DMS114 treated with DMSO at 0.1 percent for 48 hours (cell line): ENCODE measurements around the gene ANKRD66.
A peak's percentile ranks its signal among the peaks of the same experiment; 100 is the strongest.
"Not testable (repeated sequence)": the region's sequence is repeated elsewhere in the genome, so short reads cannot be mapped to it uniquely, and the experiment has no call there.

Experiments used
- DNase-seq: peaks from one replicate; lab custom pipeline; 2025; ENCODE audit not compliant: unreplicated experiment; lab: John Stamatoyannopoulos, UW

The ANKRD66 gene

GRCh38 chr6:46751658-46752057 is 4.9 kb downstream of the ANKRD66 start:
- no peak for DNase-seq

- DNase-seq, result no peak
Observed at GRCh38 chr6:46755865-46756264, 9.1 kb downstream of the ANKRD66 start.

GRCh38 chr6:46756469-46757213 is 9.9 kb downstream of the ANKRD66 start:
- no peak for DNase-seq

- DNase-seq, result no peak
Observed at GRCh38 chr6:46757214-46757596, 10.5 kb downstream of the ANKRD66 start.

- no peak for DNase-seq
Observed at GRCh38 chr6:46758960-46759753, 12.4 kb downstream of the ANKRD66 start.

GRCh38 chr6:46760925-46761324 is 14.2 kb downstream of the ANKRD66 start:
- no peak for DNase-seq

GRCh38 chr6:46763466-46763865 is 16.7 kb downstream of the ANKRD66 start:
- DNase-seq, result no peak

- DNase-seq, result not testable (repeated sequence)
Observed at GRCh38 chr6:46764280-46764679, 17.5 kb downstream of the ANKRD66 start.

GRCh38 chr6:46764961-46765360 is 18.2 kb downstream of the ANKRD66 start:
- DNase-seq, result no peak

GRCh38 chr6:46772016-46772415 is 25.3 kb downstream of the ANKRD66 start:
- no peak for DNase-seq

- no peak for DNase-seq
Observed at GRCh38 chr6:46772762-46773161, 26.0 kb downstream of the ANKRD66 start.

- DNase-seq, result no peak
Observed at GRCh38 chr6:46773201-46773855, 26.6 kb downstream of the ANKRD66 start.

GRCh38 chr6:46774736-46775135 is 28.0 kb downstream of the ANKRD66 start:
- not testable (repeated sequence) for DNase-seq

GRCh38 chr6:46776070-46776712 is 29.5 kb downstream of the ANKRD66 start:
- no peak for DNase-seq

- no peak for DNase-seq
Observed at GRCh38 chr6:46777476-46778346, 31.0 kb downstream of the ANKRD66 start.

- DNase-seq, result peak; percentile 77
Observed at GRCh38 chr6:46781478-46782378, 35.0 kb downstream of the ANKRD66 start.

GRCh38 chr6:46784535-46784934 is 37.8 kb downstream of the ANKRD66 start:
- no peak for DNase-seq

- DNase-seq, result no peak
Observed at GRCh38 chr6:46787871-46788540, 41.3 kb downstream of the ANKRD66 start.

GRCh38 chr6:46788791-46789190 is 42.1 kb downstream of the ANKRD66 start:
- DNase-seq, result no peak
